ENCODE results near the gene SELE. TPM values are rescaled to one million over a fixed set of nuclear protein-coding genes. Genes with fewer than 3 reads are reported as not detected.

SELE gene
- total and polyA plus RNA-seq, 10 donors = 0.04 to 2.9 (median 0.29) TPM; not detected in 5

GRCh38 chr1:169707912-169708604, 25.8 kb downstream of the SELE start:
- DNase-seq = no peak
- H3K4me3 ChIP-seq = peak overlapping the region in 7 of 8 donors; percentile 28 to 68 (median 46)
- TF ChIP-seq, protein P1, sequence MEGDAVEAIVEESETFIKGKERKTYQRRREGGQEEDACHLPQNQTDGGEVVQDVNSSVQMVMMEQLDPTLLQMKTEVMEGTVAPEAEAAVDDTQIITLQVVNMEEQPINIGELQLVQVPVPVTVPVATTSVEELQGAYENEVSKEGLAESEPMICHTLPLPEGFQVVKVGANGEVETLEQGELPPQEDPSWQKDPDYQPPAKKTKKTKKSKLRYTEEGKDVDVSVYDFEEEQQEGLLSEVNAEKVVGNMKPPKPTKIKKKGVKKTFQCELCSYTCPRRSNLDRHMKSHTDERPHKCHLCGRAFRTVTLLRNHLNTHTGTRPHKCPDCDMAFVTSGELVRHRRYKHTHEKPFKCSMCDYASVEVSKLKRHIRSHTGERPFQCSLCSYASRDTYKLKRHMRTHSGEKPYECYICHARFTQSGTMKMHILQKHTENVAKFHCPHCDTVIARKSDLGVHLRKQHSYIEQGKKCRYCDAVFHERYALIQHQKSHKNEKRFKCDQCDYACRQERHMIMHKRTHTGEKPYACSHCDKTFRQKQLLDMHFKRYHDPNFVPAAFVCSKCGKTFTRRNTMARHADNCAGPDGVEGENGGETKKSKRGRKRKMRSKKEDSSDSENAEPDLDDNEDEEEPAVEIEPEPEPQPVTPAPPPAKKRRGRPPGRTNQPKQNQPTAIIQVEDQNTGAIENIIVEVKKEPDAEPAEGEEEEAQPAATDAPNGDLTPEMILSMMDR (IDR thresholded peaks at IDR 0.05 in 8 of 11, conservative IDR thresholded peaks at IDR 0.05 in 3 of 11) = no peak
- TF ChIP-seq POLR2A (IDR thresholded peaks at IDR 0.05) (no peak), POLR2AphosphoS5 (IDR thresholded peaks at IDR 0.05) (no peak)
- H3K9me3 ChIP-seq = peaks cover 0 to 5% (median 4%) of the 10 kb centered on the region in 8 donors
- intact Hi-C loops (cut with DNase I; ENCODE audit: low total_unique reads) = no loop called here
- peaks cover 0 to 48% (median 4%) of the 10 kb centered on the region in 6 donors for H3K36me3 ChIP-seq
- peak overlapping the region; percentile 30 to 92 (median 82) for H3K27ac ChIP-seq
- no peaks in the 10 kb centered on the region for H3K27me3 ChIP-seq (replicated peaks in 1 of 7)
- peaks cover 0 to 92% (median 42%) of the 10 kb centered on the region in 6 donors for H3K4me1 ChIP-seq
- 30 to 59% (median 42%) methylated on average over 9 of the region's 9 CpGs for WGBS, 5 donors

GRCh38 chr1:169704797-169705196, 29.1 kb downstream of the SELE start:
- peaks cover 7 to 100% (median 69%) of the 10 kb centered on the region in 6 donors for H3K4me1 ChIP-seq
- 76 to 80% (median 77%) methylated on average over 2 of the region's 2 CpGs for WGBS, 5 donors
- no peaks in the 10 kb centered on the region for H3K9me3 ChIP-seq
- DNase-seq = no peak
- H3K36me3 ChIP-seq = peaks cover 0 to 71% (median 9%) of the 10 kb centered on the region in 6 donors
- intact Hi-C loops (cut with DNase I; ENCODE audit: low total_unique reads) = no loop called here
- peak overlapping the region in 6 of 8 donors; percentile 1 to 92 (median 86) for H3K27ac ChIP-seq
- TF ChIP-seq POLR2AphosphoS5 (IDR thresholded peaks at IDR 0.05) = no peak
- TF ChIP-seq, protein P1 (IDR thresholded peaks at IDR 0.05 in 8 of 11, conservative IDR thresholded peaks at IDR 0.05 in 3 of 11) = no peak
- TF ChIP-seq POLR2A (IDR thresholded peaks at IDR 0.05) = no peak
- H3K4me3 ChIP-seq = peak overlapping the region in 1 of 8 donors; percentile 35
- no peaks in the 10 kb centered on the region for H3K27me3 ChIP-seq (replicated peaks in 1 of 7)

DNA sequence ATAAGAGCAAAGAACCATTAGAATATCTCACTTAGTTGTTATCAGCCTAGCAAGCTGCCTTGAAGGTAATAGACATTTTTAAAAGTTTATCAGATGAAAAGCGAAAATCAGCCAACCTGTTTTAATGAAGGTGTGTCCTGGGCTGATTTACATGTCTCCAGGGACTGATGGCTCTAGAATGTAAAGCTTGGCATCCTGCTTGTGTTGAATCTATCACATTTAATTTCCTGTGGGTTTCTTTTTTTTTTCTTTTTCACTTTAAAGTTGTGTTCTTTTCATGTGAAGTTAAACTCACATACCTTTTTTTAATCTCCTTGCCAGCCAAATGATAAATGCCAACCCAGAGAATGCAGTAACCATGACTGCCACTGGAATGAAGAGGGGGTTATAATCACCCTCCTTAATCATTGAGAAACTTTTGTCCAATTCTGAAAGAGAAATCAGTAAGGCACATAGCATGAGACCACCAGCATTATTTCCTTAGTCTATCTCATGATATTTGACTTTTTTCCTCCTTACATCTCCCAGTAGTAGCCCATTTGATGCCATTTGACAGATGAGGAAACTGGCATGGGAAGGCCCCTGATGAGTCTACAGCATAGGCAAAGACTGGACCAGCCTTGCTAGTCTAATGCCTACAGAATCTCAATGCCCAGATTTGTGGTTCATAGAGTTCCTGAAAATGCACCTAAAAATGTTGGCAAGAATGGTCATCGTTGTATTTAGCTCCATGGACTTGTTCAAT, 32.4 kb downstream of the SELE start:
- DNase-seq = no peak
- intact Hi-C loops (cut with DNase I; ENCODE audit: low total_unique reads) = no loop called here
- Histone ChIP-seq H3K4me3 (peak overlapping the region in 1 of 8 donors; percentile 7), H3K4me1 (peaks cover 21 to 100% (median 88%) of the 10 kb centered on the region in 6 donors), H3K27me3 (replicated peaks in 1 of 7) (no peaks in the 10 kb centered on the region), H3K36me3 (peaks cover 0 to 79% (median 9%) of the 10 kb centered on the region in 6 donors), H3K27ac (peak overlapping the region; percentile 10 to 92 (median 66)), H3K9me3 (no peaks in the 10 kb centered on the region)
- 43 to 81% (median 74%) methylated on average over 2 of the region's 2 CpGs for WGBS, 5 donors
- TF ChIP-seq, protein P1 (IDR thresholded peaks at IDR 0.05 in 8 of 11, conservative IDR thresholded peaks at IDR 0.05 in 3 of 11) = no peak
- no peak for TF ChIP-seq POLR2A (IDR thresholded peaks at IDR 0.05)
- no peak for TF ChIP-seq POLR2AphosphoS5 (IDR thresholded peaks at IDR 0.05)

GRCh38 chr1:169699707-169700106, 34.2 kb downstream of the SELE start:
- no peak overlapping the region for H3K4me3 ChIP-seq
- WGBS, 5 donors = 33 to 70% (median 50%) methylated on average over 3 of the region's 3 CpGs
- H3K27ac ChIP-seq = peak overlapping the region in 5 of 8 donors; percentile 1 to 92 (median 86)
- peaks cover 35 to 100% (median 96%) of the 10 kb centered on the region in 6 donors for H3K4me1 ChIP-seq
- peaks cover 0 to 77% (median 9%) of the 10 kb centered on the region in 6 donors for H3K36me3 ChIP-seq
- TF ChIP-seq POLR2A (IDR thresholded peaks at IDR 0.05) = no peak
- no peak for TF ChIP-seq POLR2AphosphoS5 (IDR thresholded peaks at IDR 0.05)
- TF ChIP-seq, protein P1 (IDR thresholded peaks at IDR 0.05 in 8 of 11, conservative IDR thresholded peaks at IDR 0.05 in 3 of 11) = no peak
- no peaks in the 10 kb centered on the region for H3K9me3 ChIP-seq
- intact Hi-C loops (cut with DNase I; ENCODE audit: low total_unique reads) = no loop called here
- no peaks in the 10 kb centered on the region for H3K27me3 ChIP-seq (replicated peaks in 1 of 7)
- no peak for DNase-seq

Measured in spleen (tissue), 11 donors.